ENCODE data around the gene ZC3H18. TPM values are rescaled to one million over a fixed set of nuclear protein-coding genes. Genes with fewer than 3 reads are reported as not detected.

Gene ZC3H18
- total RNA-seq, 1 donor from 2014 or later: 21.3 TPM

DNA sequence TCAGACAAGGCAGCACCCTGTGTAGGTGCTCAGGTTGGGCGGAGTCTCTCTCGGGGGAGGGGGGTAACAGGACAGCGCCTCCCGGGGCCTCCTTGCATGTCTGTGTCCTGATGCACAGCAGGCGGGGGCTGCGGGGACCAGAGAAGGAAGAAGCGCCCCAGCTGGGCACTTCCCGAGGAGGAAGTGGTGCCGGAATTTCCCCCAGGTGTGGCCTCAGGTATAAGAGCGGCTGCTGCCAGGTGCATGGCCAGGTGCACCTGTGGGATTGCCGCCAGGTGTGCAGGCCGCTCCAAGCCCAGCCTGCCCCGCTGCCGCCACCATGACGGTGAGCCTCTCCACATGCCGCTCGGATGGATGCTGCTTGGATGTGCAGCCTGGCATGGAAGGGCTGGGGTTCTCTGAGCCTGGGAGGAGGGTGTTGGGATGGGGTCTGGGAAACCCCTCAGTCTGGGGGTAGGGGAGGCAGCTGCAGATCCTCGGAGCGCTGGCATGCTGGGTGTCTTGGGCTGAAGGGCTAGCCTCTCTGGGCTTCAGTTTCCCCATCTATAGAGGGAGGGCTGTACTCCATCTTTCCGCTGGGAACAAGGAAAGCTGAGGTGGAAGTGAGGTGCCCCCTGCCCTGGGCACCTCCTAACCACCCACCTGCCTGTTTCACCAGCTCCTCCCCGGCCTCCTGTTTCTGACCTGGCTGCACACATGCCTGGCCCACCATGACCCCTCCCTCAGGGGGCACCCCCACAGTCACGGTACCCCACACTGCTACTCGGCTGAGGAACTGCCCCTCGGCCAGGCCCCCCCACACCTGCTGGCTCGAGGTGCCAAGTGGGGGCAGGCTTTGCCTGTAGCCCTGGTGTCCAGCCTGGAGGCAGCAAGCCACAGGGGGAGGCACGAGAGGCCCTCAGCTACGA, 68.4 kb downstream of the ZC3H18 start, which contains the start of gene IL17C:
Gene IL17C (plus strand): TSS at position 250 of the 908 bp plus-strand sequence. CDS start 70 bp downstream, at position 320.
- TF ChIP-seq CTCF (IDR thresholded peaks at IDR 0.05; ENCODE audit: borderline replicate concordance): no peak

GRCh38 chr16:88639231-88640038, 69.2 kb downstream of the ZC3H18 start:
- Histone ChIP-seq H3K4me1 (peaks cover 10% of the 10 kb centered on the region), H3K36me3 (no peaks in the 10 kb centered on the region), H3K27ac (replicated peaks) (no peak overlapping the region), H3K9me3 (replicated peaks) (no peaks in the 10 kb centered on the region), H3K4me3 (no peak overlapping the region), H3K27me3 (ENCODE audit: low read depth) (peaks cover 68% of the 10 kb centered on the region)
- no peak for TF ChIP-seq CTCF (IDR thresholded peaks at IDR 0.05; ENCODE audit: borderline replicate concordance)
- DNase-seq: no peak
- intact Hi-C loops (cut with micrococcal nuclease): no loop called here

More for the DNA sequence above, 68.4 kb downstream of the ZC3H18 start, which contains the start of gene IL17C:
- peaks cover 68% of the 10 kb centered on the region for H3K27me3 ChIP-seq (ENCODE audit: low read depth)
- no peaks in the 10 kb centered on the region for H3K36me3 ChIP-seq
- H3K27ac ChIP-seq (replicated peaks): no peak within 1 kb of the TSS
- H3K9me3 ChIP-seq (replicated peaks): no peaks in the 10 kb centered on the region
- DNase-seq: no peak
- H3K4me1 ChIP-seq: peaks cover 18% of the 10 kb centered on the region
- H3K4me3 ChIP-seq: no peak within 1 kb of the TSS
- intact Hi-C loops (cut with micrococcal nuclease): no loop called here

DNA sequence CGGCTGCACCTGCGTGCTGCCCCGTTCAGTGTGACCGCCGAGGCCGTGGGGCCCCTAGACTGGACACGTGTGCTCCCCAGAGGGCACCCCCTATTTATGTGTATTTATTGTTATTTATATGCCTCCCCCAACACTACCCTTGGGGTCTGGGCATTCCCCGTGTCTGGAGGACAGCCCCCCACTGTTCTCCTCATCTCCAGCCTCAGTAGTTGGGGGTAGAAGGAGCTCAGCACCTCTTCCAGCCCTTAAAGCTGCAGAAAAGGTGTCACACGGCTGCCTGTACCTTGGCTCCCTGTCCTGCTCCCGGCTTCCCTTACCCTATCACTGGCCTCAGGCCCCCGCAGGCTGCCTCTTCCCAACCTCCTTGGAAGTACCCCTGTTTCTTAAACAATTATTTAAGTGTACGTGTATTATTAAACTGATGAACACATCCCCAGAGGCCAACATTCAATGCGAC, 69.9 kb downstream of the ZC3H18 start:
- H3K27ac ChIP-seq (replicated peaks): no peak overlapping the region
- intact Hi-C loops (cut with micrococcal nuclease): no loop called here
- H3K4me3 ChIP-seq: no peak overlapping the region
- H3K4me1 ChIP-seq: peaks cover 3% of the 10 kb centered on the region
- peaks cover 64% of the 10 kb centered on the region for H3K27me3 ChIP-seq (ENCODE audit: low read depth)
- TF ChIP-seq CTCF (IDR thresholded peaks at IDR 0.05; ENCODE audit: borderline replicate concordance): no peak
- no peaks in the 10 kb centered on the region for H3K9me3 ChIP-seq (replicated peaks)
- no peak for DNase-seq
- H3K36me3 ChIP-seq: no peaks in the 10 kb centered on the region

DNA sequence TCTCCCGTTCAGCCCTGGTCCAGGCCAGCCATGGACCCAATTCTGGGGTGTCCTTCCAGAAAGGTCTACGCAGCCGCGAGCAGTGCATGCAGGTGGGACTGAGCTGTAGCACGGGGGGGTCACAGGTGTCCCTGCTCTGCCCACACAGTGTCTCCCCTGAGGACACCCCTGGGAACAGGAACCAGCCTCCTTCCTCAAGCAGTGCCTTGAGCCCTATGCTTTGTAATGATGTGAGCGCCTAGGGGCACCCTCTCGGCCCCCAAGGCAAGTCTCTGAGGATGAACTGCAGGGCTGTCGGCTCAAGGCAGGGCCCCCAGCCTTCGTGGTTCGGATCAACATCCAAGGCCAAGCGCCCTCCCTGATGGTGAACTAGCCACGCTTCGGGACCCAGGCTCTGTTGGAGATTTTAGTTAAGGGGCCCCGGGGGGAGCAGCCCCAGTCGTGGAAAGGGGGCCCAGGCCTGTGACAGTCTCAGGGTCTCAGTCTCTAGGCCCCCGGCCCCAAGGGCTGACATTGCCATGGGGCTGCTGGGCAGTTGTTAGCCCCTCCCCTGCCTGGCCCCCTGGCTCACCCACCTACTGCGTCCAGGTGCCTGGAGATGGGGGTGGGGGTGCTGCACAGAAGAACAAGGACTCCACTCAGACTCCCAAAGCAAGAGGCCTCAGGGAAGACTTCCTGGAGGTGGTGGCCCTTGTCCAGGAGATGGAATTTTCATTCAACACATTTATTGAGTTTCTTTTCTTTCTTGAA, 70.5 kb downstream of the ZC3H18 start:
- no peaks in the 10 kb centered on the region for H3K36me3 ChIP-seq
- DNase-seq: no peak
- peaks cover 57% of the 10 kb centered on the region for H3K27me3 ChIP-seq (ENCODE audit: low read depth)
- H3K27ac ChIP-seq (replicated peaks): no peak overlapping the region
- H3K4me3 ChIP-seq: no peak overlapping the region
- H3K9me3 ChIP-seq (replicated peaks): no peaks in the 10 kb centered on the region
- no peak for TF ChIP-seq CTCF (IDR thresholded peaks at IDR 0.05; ENCODE audit: borderline replicate concordance)
- intact Hi-C loops (cut with micrococcal nuclease): no loop called here
- no peaks in the 10 kb centered on the region for H3K4me1 ChIP-seq

All from left ventricle myocardium inferior (tissue), 1 donor.